KMS-11 (cell line): ENCODE measurements around the gene GAB2.

ENCODE experiments used
- H2AFZ ChIP-seq: fragments of 200-600 bp; sonication (generic); 2 replicates; pipeline ENCODE4 v1.6.1; 2016; ENCODE audit warnings: antibody characterized with exemption, mixed run types, low read depth
- H3K27ac ChIP-seq: fragments of 200-600 bp; sonication (generic); 2 replicates; pipeline ENCODE4 v1.6.1; 2016; ENCODE audit warnings: mild to moderate bottlenecking, mixed run types
- H3K27me3 ChIP-seq: fragments of 200-600 bp; sonication (generic); 2 replicates; pipeline ENCODE4 v1.6.1; 2017; ENCODE audit warnings: mild to moderate bottlenecking, low read depth, mixed run types, moderate library complexity; ENCODE audit not compliant: insufficient read depth
- H3K36me3 ChIP-seq: fragments of 200-600 bp; sonication (generic); 2 replicates; pipeline ENCODE4 v1.6.1; 2017; ENCODE audit warnings: mild to moderate bottlenecking, mixed run types; ENCODE audit not compliant: insufficient read depth
- H3K4me1 ChIP-seq: fragments of 200-600 bp; sonication (generic); 2 replicates; pipeline ENCODE4 v1.6.1; 2016; ENCODE audit warnings: mild to moderate bottlenecking, low read depth, mixed run types; ENCODE audit not compliant: poor library complexity, severe bottlenecking
- H3K4me2 ChIP-seq: fragments of 200-600 bp; sonication (generic); 2 replicates; pipeline ENCODE4 v1.7.0; 2016; ENCODE audit warnings: mild to moderate bottlenecking, mixed run types
- H3K4me3 ChIP-seq: fragments of 200-600 bp; sonication (generic); IDR thresholded peaks from 2 replicates; pipeline ENCODE4 v1.6.1; 2017; ENCODE audit warnings: low read depth, low read length, mixed read lengths; ENCODE audit not compliant: insufficient read depth
- H3K79me2 ChIP-seq: fragments of 200-600 bp; sonication (generic); 2 replicates; pipeline ENCODE4 v1.6.1; 2016; ENCODE audit warnings: low read depth, mixed run types; ENCODE audit not compliant: insufficient read depth
- H3K9ac ChIP-seq: fragments of 200-600 bp; sonication (generic); 2 replicates; pipeline ENCODE4 v1.6.1; 2016; ENCODE audit warnings: mild to moderate bottlenecking, mixed run types
- H4K20me1 ChIP-seq: fragments of 200-600 bp; sonication (generic); 2 replicates; pipeline ENCODE4 v1.6.1; 2016; ENCODE audit warnings: mild to moderate bottlenecking, mixed run types; ENCODE audit not compliant: insufficient read depth
- TF ChIP-seq, protein P1 (sequence below): fragments of 200-600 bp; sonication (generic); conservative IDR thresholded peaks from 2 replicates; pipeline ENCODE4 v1.6.1; 2017; ENCODE audit warnings: low read depth, mild to moderate bottlenecking, antibody characterized with exemption, low read length, moderate library complexity, mixed read lengths

The GAB2 gene

DNA sequence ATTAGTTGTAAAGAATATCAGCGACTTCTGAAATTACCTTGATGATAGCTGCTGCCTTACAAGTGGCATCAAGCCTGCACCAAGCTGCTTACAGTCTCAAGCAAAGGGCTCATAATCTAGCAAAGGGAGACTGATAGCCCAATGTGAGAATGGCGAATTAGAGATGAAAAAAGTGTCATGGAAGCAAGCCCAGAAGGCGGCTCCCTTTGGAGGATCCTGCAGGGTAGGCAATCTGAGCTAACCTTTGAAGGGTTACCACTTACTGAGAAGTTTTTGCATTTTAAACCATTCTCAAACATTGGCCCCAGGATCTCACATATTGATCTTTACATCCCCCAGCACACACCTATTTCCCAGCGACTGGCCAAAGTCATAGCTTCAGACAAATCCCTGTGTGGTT lies 18.5 kb downstream of the GAB2 start:
- TF ChIP-seq, protein P1, sequence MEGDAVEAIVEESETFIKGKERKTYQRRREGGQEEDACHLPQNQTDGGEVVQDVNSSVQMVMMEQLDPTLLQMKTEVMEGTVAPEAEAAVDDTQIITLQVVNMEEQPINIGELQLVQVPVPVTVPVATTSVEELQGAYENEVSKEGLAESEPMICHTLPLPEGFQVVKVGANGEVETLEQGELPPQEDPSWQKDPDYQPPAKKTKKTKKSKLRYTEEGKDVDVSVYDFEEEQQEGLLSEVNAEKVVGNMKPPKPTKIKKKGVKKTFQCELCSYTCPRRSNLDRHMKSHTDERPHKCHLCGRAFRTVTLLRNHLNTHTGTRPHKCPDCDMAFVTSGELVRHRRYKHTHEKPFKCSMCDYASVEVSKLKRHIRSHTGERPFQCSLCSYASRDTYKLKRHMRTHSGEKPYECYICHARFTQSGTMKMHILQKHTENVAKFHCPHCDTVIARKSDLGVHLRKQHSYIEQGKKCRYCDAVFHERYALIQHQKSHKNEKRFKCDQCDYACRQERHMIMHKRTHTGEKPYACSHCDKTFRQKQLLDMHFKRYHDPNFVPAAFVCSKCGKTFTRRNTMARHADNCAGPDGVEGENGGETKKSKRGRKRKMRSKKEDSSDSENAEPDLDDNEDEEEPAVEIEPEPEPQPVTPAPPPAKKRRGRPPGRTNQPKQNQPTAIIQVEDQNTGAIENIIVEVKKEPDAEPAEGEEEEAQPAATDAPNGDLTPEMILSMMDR = no peak
- Histone ChIP-seq H3K4me1 (no peaks in the 10 kb centered on the region), H3K4me2 (no peak overlapping the region), H3K9ac (no peak overlapping the region), H2AFZ (no peak overlapping the region), H3K79me2 (no peaks in the 10 kb centered on the region), H3K27ac (no peak overlapping the region), H3K4me3 (no peak overlapping the region), H3K27me3 (no peaks in the 10 kb centered on the region), H3K36me3 (no peaks in the 10 kb centered on the region), H4K20me1 (no peaks in the 10 kb centered on the region)

DNA sequence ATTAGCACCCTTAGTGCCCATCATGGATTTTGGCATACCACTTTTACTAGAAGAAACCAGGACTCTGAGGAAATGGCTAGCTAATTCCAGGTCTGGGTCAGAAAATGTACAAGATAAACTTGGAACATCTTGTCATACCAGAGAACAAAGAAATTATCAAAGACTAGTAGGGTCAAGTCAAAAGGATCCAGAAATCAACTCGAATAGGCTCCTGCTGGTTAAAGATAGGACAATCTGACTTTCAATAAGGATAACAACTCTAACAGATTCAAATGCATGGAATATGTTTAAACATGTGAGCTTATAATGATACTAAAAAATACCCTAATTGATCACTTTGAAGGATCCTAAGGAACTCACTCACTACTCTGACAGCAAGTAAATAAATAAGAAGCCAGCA lies 18.9 kb downstream of the GAB2 start:
- no peak overlapping the region for H3K27ac ChIP-seq
- H4K20me1 ChIP-seq = no peaks in the 10 kb centered on the region
- TF ChIP-seq, protein P1 = no peak
- no peaks in the 10 kb centered on the region for H3K79me2 ChIP-seq
- H2AFZ ChIP-seq = no peak overlapping the region
- no peaks in the 10 kb centered on the region for H3K4me1 ChIP-seq
- H3K4me2 ChIP-seq = no peak overlapping the region
- no peak overlapping the region for H3K9ac ChIP-seq
- no peaks in the 10 kb centered on the region for H3K27me3 ChIP-seq
- no peaks in the 10 kb centered on the region for H3K36me3 ChIP-seq
- H3K4me3 ChIP-seq = no peak overlapping the region

DNA sequence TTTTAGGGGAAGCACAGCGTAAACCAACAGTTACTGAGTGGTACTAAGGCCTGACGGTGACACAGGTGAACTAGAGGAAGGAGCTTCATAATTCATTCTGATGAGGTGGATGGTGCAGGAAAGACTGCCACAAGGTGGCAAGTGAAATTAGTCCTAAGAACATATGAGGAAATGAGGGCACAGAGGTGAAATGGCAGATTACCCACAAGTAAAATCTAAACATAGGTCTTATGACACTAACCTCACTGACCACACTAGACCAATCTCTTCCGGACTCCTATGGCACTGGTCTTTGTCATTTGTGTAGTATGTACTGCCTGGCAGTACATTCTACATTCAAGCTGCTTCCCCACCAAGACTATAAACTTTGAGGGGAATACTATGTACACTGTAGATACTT lies 20.2 kb downstream of the GAB2 start:
- Histone ChIP-seq H3K4me2 (no peak overlapping the region), H3K4me1 (no peaks in the 10 kb centered on the region), H3K36me3 (no peaks in the 10 kb centered on the region), H4K20me1 (no peaks in the 10 kb centered on the region), H3K27me3 (no peaks in the 10 kb centered on the region), H3K27ac (no peak overlapping the region), H3K9ac (no peak overlapping the region), H3K4me3 (no peak overlapping the region), H3K79me2 (no peaks in the 10 kb centered on the region), H2AFZ (no peak overlapping the region)
- TF ChIP-seq, protein P1 = no peak

DNA sequence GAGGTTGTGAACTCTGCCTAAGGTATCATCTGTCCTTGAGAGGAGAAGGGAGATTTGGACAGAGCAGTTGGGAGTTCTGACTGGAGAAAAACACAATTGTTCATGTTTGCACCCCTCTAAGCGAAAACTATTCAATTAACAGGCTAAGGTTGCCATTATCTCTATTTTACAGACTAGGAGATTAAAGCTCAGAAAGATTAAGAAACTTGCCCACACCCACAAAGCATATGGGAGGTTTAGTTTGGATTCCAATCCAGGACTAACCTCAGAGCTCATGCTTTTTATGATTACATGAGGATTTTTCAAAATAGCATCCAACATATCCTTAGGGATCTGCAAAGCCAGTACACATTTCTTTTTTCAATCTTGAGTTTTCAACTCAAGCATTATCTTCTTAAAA lies 22.0 kb downstream of the GAB2 start:
- H2AFZ ChIP-seq = no peak overlapping the region
- no peaks in the 10 kb centered on the region for H3K4me1 ChIP-seq
- no peak overlapping the region for H3K27ac ChIP-seq
- no peaks in the 10 kb centered on the region for H4K20me1 ChIP-seq
- no peak overlapping the region for H3K4me2 ChIP-seq
- no peak overlapping the region for H3K9ac ChIP-seq
- H3K36me3 ChIP-seq = no peaks in the 10 kb centered on the region
- no peak overlapping the region for H3K4me3 ChIP-seq
- H3K79me2 ChIP-seq = no peaks in the 10 kb centered on the region
- TF ChIP-seq, protein P1 = no peak
- no peaks in the 10 kb centered on the region for H3K27me3 ChIP-seq

DNA sequence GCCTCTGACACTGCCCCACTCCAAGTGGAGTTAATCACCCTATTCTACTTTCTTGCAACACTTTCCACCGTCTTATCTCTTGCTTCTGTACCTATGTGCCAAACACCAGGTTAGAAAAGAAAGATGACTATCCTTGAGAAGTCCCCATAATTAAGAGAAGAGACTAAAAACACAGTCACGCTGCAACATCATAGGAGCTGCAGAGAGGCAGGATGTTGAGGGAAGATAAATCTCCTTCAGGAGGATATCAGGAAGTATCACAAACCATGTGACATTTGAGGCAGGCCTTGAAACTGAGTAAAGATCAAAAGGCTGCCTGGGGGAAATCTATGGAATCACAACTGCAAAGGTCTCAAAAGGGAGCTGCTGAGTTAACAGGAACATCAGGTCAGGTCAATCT lies 24.8 kb downstream of the GAB2 start:
- H3K27ac ChIP-seq = no peak overlapping the region
- no peak overlapping the region for H3K4me2 ChIP-seq
- TF ChIP-seq, protein P1 = no peak
- no peaks in the 10 kb centered on the region for H3K36me3 ChIP-seq
- H3K79me2 ChIP-seq = no peaks in the 10 kb centered on the region
- H3K9ac ChIP-seq = no peak overlapping the region
- no peak overlapping the region for H2AFZ ChIP-seq
- no peaks in the 10 kb centered on the region for H4K20me1 ChIP-seq
- H3K27me3 ChIP-seq = no peaks in the 10 kb centered on the region
- no peak overlapping the region for H3K4me3 ChIP-seq
- H3K4me1 ChIP-seq = no peaks in the 10 kb centered on the region
